IMR-90 (cell line): ENCODE measurements around the gene NAV2.

Experiments used
- CHD1 ChIP-seq: IDR thresholded peaks from 2 replicates; pipeline ENCODE4 v1.6.1; 2012; ENCODE audit warnings: low read depth, low read length, improper control_type of control experiment
- POLR2A ChIP-seq: IDR thresholded peaks from 2 replicates; pipeline ENCODE4 v1.6.1; 2012; ENCODE audit warnings: mild to moderate bottlenecking, low read depth, low read length
- RAD21 ChIP-seq: IDR thresholded peaks from 2 replicates; pipeline ENCODE4 v1.6.1; 2012; ENCODE audit warnings: low read length, improper control_type of control experiment
- RFX5 ChIP-seq: IDR thresholded peaks from 2 replicates; pipeline ENCODE4 v1.8.0; 2012; ENCODE audit warnings: low read depth, mild to moderate bottlenecking, low read length, moderate library complexity
- SMC3 ChIP-seq: fragments of 150-350 bp; IDR thresholded peaks from 2 replicates; pipeline ENCODE4 v1.6.1; 2016; ENCODE audit warnings: low read depth, mild to moderate bottlenecking, antibody characterized with exemption, low read length, moderate library complexity
- TF ChIP-seq, protein P1 (sequence below): fragments of 150-350 bp; IDR thresholded peaks from 2 replicates; pipeline ENCODE4 v1.6.1; 2017; ENCODE audit warnings: mild to moderate bottlenecking, antibody characterized with exemption, low read length, low read depth
- TF ChIP-seq, protein P2 (sequence below): conservative IDR thresholded peaks from 2 replicates; pipeline ENCODE4 v1.5.1; 2012; ENCODE audit warnings: mild to moderate bottlenecking, low read depth, low read length, improper control_type of control experiment
- TF ChIP-seq, protein P3 (sequence below): fragments of 150-350 bp; IDR thresholded peaks from 2 replicates; pipeline ENCODE4 v1.6.1; 2016; ENCODE audit warnings: low read depth, mild to moderate bottlenecking, low read length, moderate library complexity, borderline replicate concordance

DNA sequence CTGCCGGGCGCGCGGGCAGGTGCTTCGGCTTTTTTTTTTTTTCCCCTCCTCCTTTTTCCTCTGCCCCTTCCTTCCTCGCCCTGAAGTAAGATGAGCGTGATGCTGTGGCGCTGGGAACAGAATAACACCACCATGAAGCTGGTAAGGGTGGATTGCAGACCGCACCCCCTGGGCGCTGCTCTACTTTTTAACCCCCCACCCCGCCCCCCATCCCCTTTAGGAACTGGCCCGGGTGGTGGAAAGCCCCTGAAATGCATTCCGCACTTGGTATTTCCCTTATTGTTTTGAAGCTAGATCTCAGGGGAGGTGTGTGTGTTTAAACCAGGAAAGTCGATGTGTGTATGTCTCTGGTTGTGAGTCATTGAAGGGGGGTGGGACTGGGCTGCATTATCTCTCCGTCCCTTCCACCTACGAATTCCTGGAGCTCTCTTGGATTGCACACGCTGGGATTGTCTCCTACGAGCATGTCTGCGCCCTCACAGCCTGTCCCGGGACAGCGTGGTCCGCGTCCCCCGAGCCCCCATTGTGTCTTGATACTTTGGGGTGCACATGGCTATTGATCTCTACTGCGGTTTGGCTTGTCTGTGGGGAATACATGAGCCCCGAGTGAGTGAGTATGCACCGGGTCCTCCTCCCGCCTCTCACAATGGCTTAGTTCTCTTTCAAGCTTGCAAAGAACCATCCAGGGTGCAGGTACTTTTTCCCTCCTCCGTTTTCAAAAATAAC, 64.9 kb downstream of the NAV2 start:
- no peak for TF ChIP-seq CHD1
- TF ChIP-seq, protein P1, sequence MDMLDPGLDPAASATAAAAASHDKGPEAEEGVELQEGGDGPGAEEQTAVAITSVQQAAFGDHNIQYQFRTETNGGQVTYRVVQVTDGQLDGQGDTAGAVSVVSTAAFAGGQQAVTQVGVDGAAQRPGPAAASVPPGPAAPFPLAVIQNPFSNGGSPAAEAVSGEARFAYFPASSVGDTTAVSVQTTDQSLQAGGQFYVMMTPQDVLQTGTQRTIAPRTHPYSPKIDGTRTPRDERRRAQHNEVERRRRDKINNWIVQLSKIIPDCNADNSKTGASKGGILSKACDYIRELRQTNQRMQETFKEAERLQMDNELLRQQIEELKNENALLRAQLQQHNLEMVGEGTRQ = no peak
- TF ChIP-seq, protein P2, sequence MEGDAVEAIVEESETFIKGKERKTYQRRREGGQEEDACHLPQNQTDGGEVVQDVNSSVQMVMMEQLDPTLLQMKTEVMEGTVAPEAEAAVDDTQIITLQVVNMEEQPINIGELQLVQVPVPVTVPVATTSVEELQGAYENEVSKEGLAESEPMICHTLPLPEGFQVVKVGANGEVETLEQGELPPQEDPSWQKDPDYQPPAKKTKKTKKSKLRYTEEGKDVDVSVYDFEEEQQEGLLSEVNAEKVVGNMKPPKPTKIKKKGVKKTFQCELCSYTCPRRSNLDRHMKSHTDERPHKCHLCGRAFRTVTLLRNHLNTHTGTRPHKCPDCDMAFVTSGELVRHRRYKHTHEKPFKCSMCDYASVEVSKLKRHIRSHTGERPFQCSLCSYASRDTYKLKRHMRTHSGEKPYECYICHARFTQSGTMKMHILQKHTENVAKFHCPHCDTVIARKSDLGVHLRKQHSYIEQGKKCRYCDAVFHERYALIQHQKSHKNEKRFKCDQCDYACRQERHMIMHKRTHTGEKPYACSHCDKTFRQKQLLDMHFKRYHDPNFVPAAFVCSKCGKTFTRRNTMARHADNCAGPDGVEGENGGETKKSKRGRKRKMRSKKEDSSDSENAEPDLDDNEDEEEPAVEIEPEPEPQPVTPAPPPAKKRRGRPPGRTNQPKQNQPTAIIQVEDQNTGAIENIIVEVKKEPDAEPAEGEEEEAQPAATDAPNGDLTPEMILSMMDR = no peak
- TF ChIP-seq POLR2A = no peak
- TF ChIP-seq, protein P3, sequence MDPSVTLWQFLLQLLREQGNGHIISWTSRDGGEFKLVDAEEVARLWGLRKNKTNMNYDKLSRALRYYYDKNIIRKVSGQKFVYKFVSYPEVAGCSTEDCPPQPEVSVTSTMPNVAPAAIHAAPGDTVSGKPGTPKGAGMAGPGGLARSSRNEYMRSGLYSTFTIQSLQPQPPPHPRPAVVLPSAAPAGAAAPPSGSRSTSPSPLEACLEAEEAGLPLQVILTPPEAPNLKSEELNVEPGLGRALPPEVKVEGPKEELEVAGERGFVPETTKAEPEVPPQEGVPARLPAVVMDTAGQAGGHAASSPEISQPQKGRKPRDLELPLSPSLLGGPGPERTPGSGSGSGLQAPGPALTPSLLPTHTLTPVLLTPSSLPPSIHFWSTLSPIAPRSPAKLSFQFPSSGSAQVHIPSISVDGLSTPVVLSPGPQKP = no peak
- TF ChIP-seq RAD21 = no peak
- no peak for TF ChIP-seq RFX5
- no peak for TF ChIP-seq SMC3
